DOHH2 (cell line): Measurements from ENCODE around the gene NFIB.

ENCODE experiments used
- CTCF ChIP-seq: fragments of 200-600 bp; sonication (generic); IDR thresholded peaks from one replicate; pipeline ENCODE4 v1.5.1; 2014; ENCODE audit warnings: antibody characterized with exemption, mild to moderate bottlenecking, low read depth, low read length; ENCODE audit not compliant: poor library complexity, severe bottlenecking
- EZH2phosphoT487 ChIP-seq: fragments of 200-600 bp; sonication (generic); IDR thresholded peaks from 2 replicates; pipeline ENCODE4 v1.6.1; 2017; ENCODE audit warnings: borderline replicate concordance, mild to moderate bottlenecking, antibody characterized with exemption, low read length, moderate library complexity, mixed read lengths

GRCh38 chr9:14214065-14214684 is 99.8 kb downstream of the NFIB start:
- TF ChIP-seq CTCF, result no peak
- no peak for TF ChIP-seq EZH2phosphoT487
